Ovary (tissue), 3 donors: ENCODE data around the gene KIF13A.

Experiments
- EP300 ChIP-seq: sonication (generic); formaldehyde crosslinking; IDR thresholded peaks from one replicate; pipeline ENCODE4 v1.6.1; 2017; ENCODE audit warnings: antibody characterized with exemption
- TF ChIP-seq, protein P1 (sequence below), 3 donors: fragments of 450-650 bp in 2 of 3; fragments of 200-600 bp in 1 of 3; IDR thresholded peaks; one replicate each; pipeline versions ENCODE4 v1.5.1 to v1.8.0; 2016 to 2022; ENCODE audit warnings: antibody characterized with exemption in 3 of 3, mild to moderate bottlenecking in 1 of 3
- donor health status: DM: no; HTN: no; CAD: no.

DNA sequence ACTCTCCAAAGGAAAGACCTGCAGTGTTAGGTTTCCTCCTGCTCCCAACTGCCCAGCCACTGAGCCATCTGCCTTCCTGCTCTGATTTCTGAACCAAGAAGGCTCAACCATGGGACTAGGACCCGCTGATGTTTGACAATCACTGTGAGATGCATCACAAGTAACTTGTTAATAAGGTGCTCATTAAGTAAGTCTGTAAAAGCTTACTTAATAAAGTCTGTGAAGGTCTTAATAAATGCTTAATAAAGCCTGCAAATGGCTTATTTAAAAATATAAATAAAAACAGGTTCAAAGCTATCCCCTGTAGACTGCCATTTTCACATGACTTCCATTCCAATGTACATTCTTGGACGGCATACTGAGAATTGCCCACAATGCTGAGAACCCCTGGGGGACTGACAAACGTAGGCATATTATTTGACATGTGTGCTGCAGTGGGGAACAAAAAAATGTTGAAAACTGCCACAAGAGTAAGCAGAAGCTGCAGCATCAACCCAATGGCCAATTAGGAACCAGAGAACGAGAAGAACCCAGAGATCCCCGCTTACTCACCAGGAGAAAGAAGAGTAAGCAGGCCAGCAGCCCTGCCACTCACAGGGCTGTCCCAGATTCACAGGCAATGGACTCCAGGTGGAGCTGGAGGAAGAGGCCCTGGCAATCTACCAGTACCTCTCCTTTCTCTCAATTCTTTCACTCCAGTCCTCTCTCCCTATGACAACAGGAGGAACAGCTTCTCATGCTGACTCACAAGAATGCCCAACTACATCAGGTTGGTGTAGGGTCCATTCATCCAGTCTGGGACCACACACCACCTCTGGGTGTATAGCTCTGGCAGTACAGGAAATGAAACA lies 19.5 kb downstream of the KIF13A start:
- TF ChIP-seq, protein P1, sequence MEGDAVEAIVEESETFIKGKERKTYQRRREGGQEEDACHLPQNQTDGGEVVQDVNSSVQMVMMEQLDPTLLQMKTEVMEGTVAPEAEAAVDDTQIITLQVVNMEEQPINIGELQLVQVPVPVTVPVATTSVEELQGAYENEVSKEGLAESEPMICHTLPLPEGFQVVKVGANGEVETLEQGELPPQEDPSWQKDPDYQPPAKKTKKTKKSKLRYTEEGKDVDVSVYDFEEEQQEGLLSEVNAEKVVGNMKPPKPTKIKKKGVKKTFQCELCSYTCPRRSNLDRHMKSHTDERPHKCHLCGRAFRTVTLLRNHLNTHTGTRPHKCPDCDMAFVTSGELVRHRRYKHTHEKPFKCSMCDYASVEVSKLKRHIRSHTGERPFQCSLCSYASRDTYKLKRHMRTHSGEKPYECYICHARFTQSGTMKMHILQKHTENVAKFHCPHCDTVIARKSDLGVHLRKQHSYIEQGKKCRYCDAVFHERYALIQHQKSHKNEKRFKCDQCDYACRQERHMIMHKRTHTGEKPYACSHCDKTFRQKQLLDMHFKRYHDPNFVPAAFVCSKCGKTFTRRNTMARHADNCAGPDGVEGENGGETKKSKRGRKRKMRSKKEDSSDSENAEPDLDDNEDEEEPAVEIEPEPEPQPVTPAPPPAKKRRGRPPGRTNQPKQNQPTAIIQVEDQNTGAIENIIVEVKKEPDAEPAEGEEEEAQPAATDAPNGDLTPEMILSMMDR (IDR thresholded peaks at IDR 0.05): no peak
- no peak for TF ChIP-seq EP300
